ENCODE data around the gene DAZL. TPM values are rescaled to one million over a fixed set of nuclear protein-coding genes. Genes with fewer than 3 reads are reported as not detected.

The DAZL gene
- total and polyA plus RNA-seq, 10 of the 15 experiments (the other 5 are each of a cell fraction or from before 2014, with no cell fraction given), result 0.04 to 0.48 (median 0.13) TPM; not detected in 1

DNA sequence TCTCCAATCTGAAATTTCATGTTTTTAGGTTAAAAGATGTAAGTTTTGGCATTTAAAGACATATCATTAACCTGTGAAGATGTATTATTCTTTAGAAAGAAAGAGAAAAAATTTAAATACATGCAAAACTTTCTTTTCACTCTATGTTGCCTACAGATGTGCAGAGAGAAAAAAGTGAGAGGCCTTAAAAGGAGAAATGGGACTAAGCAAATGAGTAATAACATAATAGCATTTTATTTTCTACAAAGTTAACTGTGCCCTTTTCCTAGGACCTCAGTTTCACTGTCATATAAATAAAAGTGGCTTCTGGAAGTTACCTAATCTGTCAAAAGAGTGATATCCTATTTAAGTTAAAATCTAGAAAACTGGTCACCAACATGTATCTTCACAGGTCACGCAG, 16.1 kb downstream of the DAZL start (continued):
- TF ChIP-seq, protein P1, sequence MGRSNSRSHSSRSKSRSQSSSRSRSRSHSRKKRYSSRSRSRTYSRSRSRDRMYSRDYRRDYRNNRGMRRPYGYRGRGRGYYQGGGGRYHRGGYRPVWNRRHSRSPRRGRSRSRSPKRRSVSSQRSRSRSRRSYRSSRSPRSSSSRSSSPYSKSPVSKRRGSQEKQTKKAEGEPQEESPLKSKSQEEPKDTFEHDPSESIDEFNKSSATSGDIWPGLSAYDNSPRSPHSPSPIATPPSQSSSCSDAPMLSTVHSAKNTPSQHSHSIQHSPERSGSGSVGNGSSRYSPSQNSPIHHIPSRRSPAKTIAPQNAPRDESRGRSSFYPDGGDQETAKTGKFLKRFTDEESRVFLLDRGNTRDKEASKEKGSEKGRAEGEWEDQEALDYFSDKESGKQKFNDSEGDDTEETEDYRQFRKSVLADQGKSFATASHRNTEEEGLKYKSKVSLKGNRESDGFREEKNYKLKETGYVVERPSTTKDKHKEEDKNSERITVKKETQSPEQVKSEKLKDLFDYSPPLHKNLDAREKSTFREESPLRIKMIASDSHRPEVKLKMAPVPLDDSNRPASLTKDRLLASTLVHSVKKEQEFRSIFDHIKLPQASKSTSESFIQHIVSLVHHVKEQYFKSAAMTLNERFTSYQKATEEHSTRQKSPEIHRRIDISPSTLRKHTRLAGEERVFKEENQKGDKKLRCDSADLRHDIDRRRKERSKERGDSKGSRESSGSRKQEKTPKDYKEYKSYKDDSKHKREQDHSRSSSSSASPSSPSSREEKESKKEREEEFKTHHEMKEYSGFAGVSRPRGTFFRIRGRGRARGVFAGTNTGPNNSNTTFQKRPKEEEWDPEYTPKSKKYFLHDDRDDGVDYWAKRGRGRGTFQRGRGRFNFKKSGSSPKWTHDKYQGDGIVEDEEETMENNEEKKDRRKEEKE (IDR thresholded peaks at IDR 0.05), result no peak
- TF ChIP-seq, protein P2, sequence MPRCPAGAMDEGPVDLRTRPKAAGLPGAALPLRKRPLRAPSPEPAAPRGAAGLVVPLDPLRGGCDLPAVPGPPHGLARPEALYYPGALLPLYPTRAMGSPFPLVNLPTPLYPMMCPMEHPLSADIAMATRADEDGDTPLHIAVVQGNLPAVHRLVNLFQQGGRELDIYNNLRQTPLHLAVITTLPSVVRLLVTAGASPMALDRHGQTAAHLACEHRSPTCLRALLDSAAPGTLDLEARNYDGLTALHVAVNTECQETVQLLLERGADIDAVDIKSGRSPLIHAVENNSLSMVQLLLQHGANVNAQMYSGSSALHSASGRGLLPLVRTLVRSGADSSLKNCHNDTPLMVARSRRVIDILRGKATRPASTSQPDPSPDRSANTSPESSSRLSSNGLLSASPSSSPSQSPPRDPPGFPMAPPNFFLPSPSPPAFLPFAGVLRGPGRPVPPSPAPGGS (IDR thresholded peaks at IDR 0.05; ENCODE audit: borderline replicate concordance, insufficient read depth, low read depth, low read length, poor library complexity, severe bottlenecking), result no peak
- no peak for TF ChIP-seq BRCA1 (IDR thresholded peaks at IDR 0.05; ENCODE audit: low read depth, low read length)
- TF ChIP-seq, protein P3, sequence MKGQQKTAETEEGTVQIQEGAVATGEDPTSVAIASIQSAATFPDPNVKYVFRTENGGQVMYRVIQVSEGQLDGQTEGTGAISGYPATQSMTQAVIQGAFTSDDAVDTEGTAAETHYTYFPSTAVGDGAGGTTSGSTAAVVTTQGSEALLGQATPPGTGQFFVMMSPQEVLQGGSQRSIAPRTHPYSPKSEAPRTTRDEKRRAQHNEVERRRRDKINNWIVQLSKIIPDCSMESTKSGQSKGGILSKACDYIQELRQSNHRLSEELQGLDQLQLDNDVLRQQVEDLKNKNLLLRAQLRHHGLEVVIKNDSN (IDR thresholded peaks at IDR 0.05; ENCODE audit: borderline replicate concordance, extremely low read length, insufficient read depth, low read depth, low read length), result no peak
- TF ChIP-seq YBX1 (IDR thresholded peaks at IDR 0.05), result no peak
- TF ChIP-seq RFX5 (IDR thresholded peaks at IDR 0.05; ENCODE audit: low read depth, low read length), result no peak
- TF ChIP-seq FOS (IDR thresholded peaks at IDR 0.05; ENCODE audit: borderline replicate concordance, extremely low read depth, insufficient read length), result no peak
- TF ChIP-seq ZNF274 (IDR thresholded peaks at IDR 0.05; ENCODE audit: insufficient read depth, insufficient read length), result no peak
- 0 out of 2 replicates have a peak, but pooled peaks have one; percentile 28 for TF ChIP-seq ZNF24 (IDR thresholded peaks at IDR 0.05)
- TF ChIP-seq, protein P4, sequence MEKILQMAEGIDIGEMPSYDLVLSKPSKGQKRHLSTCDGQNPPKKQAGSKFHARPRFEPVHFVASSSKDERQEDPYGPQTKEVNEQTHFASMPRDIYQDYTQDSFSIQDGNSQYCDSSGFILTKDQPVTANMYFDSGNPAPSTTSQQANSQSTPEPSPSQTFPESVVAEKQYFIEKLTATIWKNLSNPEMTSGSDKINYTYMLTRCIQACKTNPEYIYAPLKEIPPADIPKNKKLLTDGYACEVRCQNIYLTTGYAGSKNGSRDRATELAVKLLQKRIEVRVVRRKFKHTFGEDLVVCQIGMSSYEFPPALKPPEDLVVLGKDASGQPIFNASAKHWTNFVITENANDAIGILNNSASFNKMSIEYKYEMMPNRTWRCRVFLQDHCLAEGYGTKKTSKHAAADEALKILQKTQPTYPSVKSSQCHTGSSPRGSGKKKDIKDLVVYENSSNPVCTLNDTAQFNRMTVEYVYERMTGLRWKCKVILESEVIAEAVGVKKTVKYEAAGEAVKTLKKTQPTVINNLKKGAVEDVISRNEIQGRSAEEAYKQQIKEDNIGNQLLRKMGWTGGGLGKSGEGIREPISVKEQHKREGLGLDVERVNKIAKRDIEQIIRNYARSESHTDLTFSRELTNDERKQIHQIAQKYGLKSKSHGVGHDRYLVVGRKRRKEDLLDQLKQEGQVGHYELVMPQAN (conservative IDR thresholded peaks at IDR 0.05), result no peak
